ENCODE data around the gene CCDC148.

- TF ChIP-seq POLR2AphosphoS5 (IDR thresholded peaks at IDR 0.05; ENCODE audit: low read depth, low read length), result no peak
- TF ChIP-seq POLR2A (IDR thresholded peaks at IDR 0.05; ENCODE audit: low read depth, low read length), result no peak
- no peak for TF ChIP-seq TAF1 (IDR thresholded peaks at IDR 0.05; ENCODE audit: low read depth, low read length)
- no peak for TF ChIP-seq SPI1 (IDR thresholded peaks at IDR 0.05; ENCODE audit: low read depth, low read length)
- TF ChIP-seq POU2F2 (IDR thresholded peaks at IDR 0.05; ENCODE audit: low read depth, low read length), result no peak
Measured at GRCh38 chr2:158413581-158413980, 43.0 kb downstream of the CCDC148 start.
